GM18507 (cell line): ENCODE results near the gene RADIL.
"Not testable (repeated sequence)": the region's sequence is repeated elsewhere in the genome, so short reads cannot be mapped to it uniquely, and the experiment has no call there.

ENCODE experiments used
- DNase-seq: peaks from one replicate; pipeline ENCODE4 v3.0.0; 2011; ENCODE audit warnings: low read depth; ENCODE audit not compliant: insufficient read length; ENCODE audit errors: extremely low spot score
- FAIRE-seq: peaks from 2 replicates; lab custom pipeline; 2011; peaks lifted over from hg19 to GRCh38; lab: Jason Lieb, UNC

Gene RADIL, protein sequence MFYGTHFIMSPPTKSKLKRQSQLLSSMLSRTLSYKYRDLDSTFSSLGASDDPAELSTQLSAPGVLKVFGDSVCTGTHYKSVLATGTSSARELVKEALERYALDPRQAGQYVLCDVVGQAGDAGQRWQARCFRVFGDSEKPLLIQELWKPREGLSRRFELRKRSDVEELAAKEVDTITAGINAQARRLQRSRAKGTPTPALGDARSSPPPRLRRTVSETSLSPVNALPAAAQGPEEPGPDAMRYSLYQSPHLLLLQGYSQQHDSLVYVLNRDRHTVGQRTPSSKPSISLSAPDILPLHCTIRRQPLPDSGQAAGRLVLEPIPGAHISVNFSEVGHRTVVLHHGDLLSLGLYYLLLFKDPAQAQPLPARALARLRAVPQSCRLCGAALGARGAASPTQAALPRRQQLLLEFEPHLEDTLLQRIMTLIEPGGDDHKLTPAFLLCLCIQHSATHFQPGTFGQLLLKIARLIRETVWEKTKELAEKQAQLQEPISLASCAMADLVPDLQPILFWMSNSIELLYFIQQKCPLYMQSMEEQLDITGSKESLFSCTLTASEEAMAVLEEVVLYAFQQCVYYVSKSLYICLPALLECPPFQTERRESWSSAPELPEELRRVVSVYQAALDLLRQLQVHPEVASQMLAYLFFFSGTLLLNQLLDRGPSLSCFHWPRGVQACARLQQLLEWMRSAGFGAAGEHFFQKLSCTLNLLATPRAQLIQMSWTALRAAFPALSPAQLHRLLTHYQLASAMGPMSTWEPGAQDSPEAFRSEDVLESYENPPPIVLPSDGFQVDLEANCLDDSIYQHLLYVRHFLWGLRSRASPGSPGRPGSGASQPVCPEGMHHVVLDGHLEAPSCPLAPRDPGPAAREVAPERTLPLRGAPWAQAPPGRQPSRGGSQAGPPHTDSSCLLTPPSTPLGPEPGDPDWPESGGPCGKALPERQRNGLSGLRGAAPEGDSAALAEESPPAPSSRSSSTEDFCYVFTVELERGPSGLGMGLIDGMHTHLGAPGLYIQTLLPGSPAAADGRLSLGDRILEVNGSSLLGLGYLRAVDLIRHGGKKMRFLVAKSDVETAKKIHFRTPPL

DNA sequence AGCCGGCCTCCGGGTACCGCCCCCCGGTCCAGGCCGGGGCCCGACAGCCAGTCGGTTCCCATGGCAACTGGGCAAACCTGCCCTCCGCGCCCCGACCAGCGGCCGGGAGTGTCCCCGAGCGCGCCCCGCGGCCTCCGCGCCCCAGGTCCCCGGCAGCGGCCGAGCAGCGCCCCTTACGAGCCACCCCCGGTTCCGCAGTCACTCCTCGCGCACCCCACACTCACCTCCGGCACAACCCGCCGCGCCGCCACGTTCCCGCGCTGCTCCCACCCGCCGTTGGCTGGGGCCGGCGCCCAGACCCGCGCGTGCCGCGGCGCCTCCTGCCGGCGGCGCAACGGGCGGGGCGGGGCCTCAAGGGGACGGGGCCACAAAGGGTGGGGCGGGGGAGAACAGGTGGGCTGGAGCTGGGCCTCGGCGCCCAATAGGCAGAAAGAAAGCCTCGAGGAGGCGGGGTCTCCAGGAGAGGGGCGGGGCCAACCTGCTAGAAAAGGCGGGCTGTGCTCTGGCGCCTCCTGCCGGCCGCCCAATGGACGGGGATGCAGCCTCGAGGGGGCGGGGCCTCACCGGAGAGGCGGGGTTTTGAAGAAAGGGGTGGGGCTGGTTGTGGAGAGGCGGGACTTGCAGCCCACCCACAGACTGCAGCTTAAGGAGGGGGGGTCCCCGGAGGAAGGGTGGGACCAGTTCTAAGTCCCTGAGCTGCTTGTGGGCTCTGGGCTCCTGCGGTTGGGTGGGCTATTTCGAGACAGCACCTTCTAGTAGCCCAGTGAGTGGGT, at the start of gene RADIL:
TSS of gene RADIL (minus strand) at position 345 of the 773 bp plus-strand sequence. CDS start 5,577 bp downstream, outside the sequence.
- FAIRE-seq, result no peak

DNA sequence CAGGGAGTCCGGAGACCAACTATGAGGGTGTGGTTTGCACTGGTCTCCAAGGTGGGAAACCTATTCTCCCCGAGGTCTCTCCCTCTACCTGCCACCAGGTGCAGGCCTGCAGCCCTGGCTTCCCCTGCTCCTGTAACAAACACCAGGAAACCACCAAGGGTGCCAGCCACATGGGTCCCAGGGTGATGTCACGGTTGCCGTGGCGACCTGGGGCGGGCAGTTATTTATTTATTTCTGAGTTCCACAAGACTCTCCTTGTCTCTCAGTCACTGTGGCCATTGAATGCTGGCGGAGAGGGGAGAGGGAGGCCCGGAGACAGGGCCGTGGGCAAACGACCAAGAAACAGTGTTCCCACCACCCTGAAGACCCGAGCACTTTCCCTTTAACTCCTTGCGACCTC, 48.4 kb upstream of the RADIL start:
- no peak for FAIRE-seq
- no peak for DNase-seq

More for the DNA sequence above, at the start of gene RADIL:
- DNase-seq, result peak; percentile 73

DNA sequence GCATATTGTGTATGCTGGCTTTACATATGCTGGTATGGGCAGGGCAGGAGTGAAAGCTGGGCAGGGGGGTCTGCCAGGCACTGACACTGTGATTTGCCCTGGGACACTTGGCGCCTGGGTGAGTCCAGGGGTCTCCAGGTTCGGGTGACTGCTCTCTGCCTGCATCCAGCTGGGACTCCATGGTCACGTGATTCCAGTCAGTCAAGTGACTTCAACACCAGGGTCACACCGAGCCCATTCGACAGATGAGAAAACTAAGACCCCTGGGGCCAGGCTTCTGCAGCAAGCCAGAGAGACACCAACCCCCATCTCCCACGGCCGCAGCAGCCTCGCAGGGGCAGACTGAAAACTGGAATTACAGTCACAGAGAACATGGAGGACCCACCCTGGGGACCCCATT, 45.5 kb upstream of the RADIL start:
- DNase-seq (no peak), FAIRE-seq (no peak)

DNA sequence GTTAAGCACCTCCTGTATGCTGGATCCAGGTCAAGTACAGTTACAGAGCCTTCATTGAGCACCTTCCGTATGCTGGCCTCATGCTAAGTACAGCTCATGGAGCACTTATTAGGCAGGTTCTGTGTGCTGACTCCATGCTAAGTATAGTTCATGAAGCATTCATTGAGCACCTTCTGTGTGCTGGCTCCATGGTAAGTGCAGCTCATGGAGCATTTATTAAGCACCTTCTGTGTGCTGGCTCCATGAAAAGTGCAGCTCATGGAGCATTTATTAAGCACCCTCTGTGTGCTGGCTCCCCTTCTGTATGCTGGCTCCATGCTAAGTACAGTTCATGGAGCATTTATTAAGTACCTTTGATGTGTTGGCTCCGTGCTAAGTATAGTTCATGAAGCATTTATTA, 44.9 kb upstream of the RADIL start:
- FAIRE-seq, result no peak
- no peak for DNase-seq

DNA sequence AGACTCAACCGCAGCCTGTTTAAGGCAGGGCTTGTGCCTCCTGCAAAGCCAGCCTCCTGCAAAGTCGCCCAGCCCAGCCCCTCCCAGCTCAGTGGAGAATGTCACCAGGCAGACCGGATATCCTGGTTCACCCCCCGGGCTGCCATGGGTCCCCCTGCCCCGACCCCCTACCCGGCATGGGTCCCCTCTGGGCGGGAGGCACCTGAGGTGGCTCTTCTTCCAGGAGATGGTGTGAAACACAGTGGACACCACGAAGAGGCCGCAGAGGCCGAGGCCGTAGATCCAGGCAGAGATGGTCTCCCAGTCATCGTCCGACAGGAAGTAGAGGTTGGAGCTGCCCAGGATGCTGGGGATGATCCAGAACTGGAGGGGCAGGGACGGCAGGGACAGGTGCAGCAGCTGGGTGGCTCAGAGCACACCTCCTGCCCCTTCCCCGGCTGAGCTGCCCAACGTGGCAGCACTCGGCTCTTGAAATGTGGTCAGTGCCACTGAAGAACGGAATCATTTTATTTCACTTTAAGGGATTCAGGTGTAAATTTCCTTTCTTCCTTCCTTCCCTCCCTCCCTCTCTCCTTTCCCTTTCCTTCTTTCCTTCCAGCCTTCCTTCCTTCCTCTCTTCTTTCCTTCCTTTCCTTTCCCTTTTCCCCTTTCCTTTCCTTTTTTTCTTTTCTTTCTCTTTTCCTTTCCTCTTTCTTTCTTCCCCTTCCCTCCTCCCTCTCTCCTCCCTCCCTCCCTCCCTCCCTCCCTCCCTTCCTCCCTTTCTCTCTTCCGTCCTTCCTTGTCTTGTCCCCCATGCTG, 36.7 kb upstream of the RADIL start:
- FAIRE-seq (no peak), DNase-seq (no peak)

DNA sequence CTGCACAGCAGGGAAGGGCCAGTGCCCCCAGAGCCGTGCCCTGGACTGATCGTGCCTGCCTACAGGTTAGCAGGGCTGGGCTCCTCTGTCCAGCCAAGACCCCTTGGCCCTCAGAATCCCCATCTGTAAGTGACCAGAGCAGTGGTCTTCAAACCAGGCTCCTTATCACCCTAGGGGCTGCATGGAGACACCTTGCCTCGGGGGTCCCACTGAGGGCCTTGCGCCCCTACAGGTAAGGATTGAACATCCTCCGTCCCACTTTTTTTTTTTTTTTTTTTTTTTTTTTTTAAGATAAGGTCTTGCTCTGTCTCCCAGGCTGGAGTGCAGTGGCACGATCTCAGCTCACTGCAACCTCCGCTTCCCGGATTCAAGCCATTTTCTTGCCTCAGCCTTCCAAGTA, 32.6 kb upstream of the RADIL start:
- no peak for DNase-seq
- FAIRE-seq, result no peak

DNA sequence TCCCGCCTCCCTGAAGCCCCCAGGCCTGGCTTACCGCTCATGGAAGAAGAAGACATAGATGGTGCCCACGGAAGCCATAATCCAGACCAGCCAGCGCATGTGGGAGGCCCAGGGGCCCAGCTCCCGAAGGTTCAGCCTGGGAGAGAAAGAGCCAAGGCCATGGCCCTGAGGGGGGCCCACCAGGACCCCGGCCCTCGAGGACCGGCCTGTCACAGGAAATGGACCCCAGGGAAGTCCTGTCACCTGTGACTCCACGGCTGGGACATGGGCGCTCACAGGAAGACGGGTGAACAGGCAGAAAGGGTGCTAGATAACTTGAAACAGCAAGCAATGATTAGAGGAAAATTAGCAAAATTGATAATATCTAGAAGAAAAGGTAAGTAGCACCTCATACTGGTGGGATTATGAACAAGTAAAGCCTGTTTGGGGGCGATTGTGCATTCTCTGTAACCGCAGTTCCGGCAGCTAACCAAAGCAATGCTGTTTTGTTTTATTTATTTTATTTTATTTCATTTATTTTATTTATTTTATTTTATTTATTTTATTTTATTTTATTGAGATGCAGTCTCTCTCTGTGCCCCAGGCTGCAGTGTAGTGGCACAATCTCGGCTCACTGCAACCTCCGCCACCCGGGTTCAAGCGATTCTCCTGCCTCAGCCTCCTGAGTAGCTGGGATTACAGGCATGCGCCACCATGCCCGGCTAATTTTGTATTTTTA, 27.8 kb upstream of the RADIL start:
- FAIRE-seq (no peak), DNase-seq (no peak)

DNA sequence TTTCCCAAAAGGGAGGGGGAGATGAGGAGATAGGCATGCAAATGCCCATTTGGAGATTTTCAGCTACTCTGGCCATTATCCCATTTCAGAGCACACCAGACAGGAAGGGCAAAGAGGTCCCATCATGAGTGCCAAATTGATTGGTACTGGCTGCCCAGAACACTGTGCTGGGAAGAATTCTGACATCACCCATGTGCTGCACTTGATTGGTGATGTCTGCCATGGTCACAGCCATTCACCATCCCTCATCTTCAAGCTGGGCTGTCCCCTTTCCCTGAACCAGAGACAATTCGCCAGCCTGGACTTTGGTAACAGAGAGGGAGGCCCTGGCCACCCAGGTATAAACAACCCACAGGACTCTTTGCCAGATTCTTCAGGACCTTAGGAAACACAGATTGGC, 23.2 kb upstream of the RADIL start:
- no peak for DNase-seq
- FAIRE-seq, result no peak

DNA sequence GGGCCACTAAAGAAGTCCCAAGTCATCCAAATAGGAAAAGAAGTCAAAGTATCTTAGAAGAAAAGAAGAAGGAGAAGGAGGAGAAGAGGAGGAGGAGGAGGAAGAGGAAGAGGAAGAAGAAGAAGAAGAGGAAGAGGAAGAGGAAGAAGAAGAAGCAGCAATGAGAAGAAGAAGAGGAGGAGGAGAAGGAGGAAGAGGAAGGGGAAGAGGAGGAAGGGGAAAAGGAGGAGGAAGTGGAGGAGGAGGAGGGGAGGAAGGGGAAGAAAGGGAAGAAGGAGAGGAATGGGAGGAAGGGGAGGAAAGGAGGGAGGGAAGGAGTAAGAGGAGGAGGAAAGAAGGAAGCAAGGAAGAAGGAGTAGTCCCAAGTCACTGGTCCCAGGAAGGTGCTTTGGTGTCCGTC, 21.7 kb upstream of the RADIL start:
- DNase-seq (no peak), FAIRE-seq (no peak)

DNA sequence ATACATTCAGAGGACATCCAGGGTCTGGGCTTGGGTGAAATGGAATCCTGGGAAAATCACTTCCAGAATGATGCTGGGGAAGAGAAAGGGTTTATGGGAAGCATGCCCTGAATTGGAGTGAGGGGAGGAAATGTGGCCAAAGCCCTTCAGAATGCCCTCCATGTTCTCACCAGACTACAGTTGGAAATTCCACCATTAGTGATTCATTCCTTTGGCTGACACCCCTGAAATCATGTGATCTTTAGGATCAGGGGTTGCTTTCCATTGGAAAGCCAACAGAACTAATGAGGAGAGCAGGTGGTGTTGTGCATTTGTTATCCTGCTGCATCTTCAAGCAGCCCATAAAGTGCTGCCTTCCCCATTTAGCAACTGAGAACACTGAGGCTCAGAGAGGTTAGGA, 20.8 kb upstream of the RADIL start:
- no peak for FAIRE-seq
- no peak for DNase-seq

DNA sequence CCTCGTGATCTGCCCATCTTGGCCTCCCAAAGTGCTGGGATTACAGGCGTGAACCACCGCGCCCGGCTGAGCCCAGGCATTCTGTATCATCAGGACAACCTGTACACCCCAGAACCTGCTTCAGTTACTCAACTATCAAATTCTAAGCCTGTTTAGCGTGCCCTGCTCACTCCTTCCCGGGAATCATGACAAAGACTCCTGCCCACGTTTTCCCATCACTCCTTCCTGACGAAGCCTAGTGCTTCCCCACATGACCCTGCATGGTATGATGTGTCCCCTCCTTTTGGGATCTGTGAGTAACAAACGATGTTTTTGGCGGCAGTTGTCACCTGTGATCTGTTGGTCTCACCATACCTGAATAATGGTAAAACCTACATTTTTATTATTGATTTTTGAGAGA, 12.2 kb upstream of the RADIL start:
- FAIRE-seq, result no peak

DNA sequence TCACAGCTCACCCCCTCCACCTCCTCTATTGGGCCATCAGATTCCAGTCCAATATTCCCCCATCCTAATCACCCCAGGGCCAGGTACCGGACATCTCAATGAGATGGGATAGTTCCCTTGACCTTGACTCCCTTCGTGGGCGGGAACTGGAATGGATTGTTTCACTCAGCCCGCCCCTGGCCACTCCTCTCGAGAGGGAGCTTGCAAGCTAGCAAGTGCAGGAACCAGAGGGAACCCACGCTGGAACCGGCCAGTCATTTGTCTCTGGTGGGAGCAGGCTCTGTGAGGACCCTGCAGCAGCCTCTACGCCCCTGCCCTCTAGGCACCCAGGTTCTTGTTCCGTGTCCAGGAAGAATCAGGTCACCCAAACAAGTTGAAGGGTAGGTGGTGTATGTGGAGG, 11.0 kb upstream of the RADIL start:
- FAIRE-seq (no peak), DNase-seq (no peak)

More for the DNA sequence above, 12.2 kb upstream of the RADIL start:
- no peak for DNase-seq

DNA sequence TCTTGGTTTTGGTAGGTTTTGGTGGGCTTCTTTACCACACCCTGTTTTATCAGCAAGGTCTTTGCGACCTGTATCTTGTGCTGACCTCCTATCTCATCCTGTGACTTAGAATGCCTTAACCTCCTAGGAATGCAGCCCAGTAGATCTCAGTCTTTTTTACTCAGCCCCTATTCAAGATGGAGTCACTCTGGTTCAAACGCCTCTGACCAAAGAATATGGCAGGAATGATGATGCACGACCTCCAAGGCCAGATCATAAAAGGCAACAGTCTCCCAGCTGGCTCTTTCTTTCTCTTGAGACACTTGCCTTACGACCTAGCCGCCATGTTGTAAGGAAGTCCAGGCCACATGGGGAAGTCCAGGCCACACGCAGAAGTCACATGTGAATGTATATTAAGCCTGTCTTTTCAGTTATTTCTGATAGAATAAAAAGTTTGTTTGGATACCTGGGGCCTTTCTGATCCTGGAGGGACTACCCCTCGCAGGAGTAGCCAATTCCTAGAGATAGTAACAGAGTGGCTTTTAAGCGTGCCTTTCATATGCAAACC, 10.5 kb upstream of the RADIL start:
- FAIRE-seq (no peak), DNase-seq (no peak)

DNA sequence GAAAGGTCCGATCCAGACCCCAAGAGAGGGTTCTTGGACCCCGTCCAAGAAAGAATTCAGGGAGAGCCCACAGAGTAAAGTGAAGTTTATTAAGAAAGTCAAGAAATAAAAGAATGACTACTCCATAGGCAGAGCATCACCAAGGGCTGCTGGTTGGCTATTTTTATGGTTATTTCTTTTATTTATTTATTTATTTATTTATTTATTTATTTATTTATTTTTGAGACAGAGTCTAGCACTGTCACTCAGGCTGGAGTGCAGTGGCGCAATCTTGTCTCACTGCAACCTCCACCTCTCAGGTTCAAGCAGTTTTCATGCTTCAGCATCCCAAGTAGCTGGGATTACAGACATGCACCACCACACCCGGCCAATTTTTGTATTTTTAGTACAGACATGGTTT, 9.7 kb upstream of the RADIL start:
- not testable (repeated sequence) for FAIRE-seq, DNase-seq

DNA sequence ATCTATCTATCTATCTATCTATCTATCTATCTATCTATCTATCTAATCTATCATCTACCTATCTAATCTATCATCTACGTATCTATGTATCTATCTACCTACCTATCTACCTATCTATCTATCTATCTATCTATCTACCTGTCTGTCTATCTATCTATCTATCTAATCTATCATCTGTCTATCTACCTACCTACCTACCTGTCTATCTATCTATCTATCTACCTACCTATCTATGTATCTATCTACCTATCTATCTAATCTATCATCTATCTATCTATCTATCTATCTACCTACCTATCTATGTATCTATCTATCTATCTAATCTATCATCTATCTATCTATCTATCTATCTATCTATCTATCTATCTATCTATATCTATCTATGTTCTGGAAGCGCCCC, 8.0 kb upstream of the RADIL start:
- FAIRE-seq, DNase-seq: not testable (repeated sequence)

DNA sequence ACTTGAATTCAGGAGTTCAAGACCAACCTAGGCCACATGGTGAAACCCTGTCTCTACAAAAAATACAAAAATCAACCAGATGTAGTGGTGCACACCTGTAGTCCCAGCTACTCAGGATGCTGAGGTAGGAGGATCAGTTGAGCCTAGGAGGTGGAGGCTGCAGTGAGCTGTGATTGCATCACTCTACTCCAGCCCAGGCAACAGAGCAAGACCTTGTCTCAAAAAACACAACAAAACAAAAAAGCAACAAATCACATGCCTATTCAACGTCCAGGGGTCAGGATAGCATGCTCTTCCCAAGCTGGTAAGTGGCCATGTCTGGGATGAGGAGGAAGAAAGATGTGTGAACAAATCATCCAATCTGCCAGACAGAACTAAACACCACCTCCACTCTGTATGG, 6.2 kb upstream of the RADIL start:
- DNase-seq (no peak), FAIRE-seq (no peak)

DNA sequence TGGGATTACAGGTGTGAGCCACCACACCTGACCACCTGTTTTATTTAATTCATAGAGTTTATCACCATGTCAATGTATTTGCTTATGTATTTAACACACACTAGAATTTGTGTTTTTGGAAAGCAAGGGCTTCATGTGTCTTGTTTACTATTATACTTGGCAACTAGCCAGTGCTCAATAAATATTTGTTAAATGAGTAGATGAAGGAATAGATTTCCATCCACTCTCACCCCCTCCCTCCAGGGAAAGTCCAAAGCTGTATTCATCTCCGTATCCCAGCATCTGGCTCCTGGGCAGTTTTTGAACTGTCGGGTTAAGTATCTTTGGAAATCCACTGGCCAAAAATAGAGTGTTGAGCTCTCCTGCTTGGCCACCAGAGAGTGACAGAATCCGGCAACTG, 4.6 kb upstream of the RADIL start:
- DNase-seq (no peak), FAIRE-seq (no peak)

DNA sequence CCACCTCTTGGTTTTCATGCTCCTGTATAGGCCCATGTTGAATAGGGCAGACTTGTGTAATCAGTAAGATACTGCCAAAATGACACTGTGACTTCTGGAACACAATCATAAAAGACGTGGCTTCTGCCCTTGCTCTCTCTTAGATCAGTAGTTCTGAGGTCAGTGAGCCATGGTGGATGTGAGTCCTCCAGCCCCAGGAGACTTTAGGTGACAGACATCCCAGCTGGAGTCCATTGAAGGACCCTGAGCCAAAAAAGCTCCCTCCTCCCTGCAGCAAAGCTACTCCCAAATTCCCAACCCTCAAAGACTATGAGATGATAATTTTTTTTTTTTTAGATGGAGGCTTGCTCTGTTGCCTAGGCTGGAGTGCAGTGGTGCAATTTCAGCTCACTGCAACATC, 3.2 kb upstream of the RADIL start:
- DNase-seq (no peak), FAIRE-seq (no peak)
